Prostate gland (tissue), 2 donors: ENCODE results near the gene GNA15.

Experiments used
- CTCF ChIP-seq, 4 experiments: fragments of 200-600 bp in 2 of 4; fragments of 450-650 bp in 2 of 4; sonication (generic) in 2 of 4; IDR thresholded peaks; 1 replicate in 3 of 4; 2 replicates in 1 of 4; pipeline ENCODE4 v1.5.1; 2016 to 2019; ENCODE audit warnings: antibody characterized with exemption in 4 of 4, mild to moderate bottlenecking in 2 of 4, moderate library complexity in 2 of 4
- POLR2A ChIP-seq: fragments of 450-650 bp; IDR thresholded peaks from one replicate; pipeline ENCODE4 v1.6.1; 2016; ENCODE audit warnings: antibody characterized with exemption, mild to moderate bottlenecking

GRCh38 chr19:3098141-3098514 is 37.7 kb upstream of the GNA15 start:
- no peak for TF ChIP-seq CTCF (IDR thresholded peaks at IDR 0.05)
- no peak for TF ChIP-seq POLR2A
